B cell (primary cell): ENCODE data around the gene NAV2. TPM values are rescaled to one million over a fixed set of nuclear protein-coding genes. Genes with fewer than 3 reads are reported as not detected.

Experiments used
- ATAC-seq: fragments of 200-7000 bp; cut with Tn5 transposase; one replicate; pipeline ENCODE4 v1.10.0; 2021; ENCODE audit warnings: low read depth, mild to moderate bottlenecking, moderate number of reproducible peaks, moderate library complexity
- CTCF ChIA-PET: fragments of 350-600 bp; sonication (Branson Sonifier 250); formaldehyde crosslinking; loops from one replicate; lab custom pipeline; 2021; ENCODE audit warnings: antibody characterized with exemption, inconsistent platforms; lab: Charles Lee
- POLR2A ChIA-PET: fragments of 350-600 bp; sonication (Branson Sonifier 250); formaldehyde crosslinking; loops from one replicate; lab custom pipeline; 2021; ENCODE audit warnings: antibody characterized with exemption; lab: Charles Lee
- DNase-seq: peaks from one replicate; pipeline ENCODE4 v3.0.0; 2013
- H2AFZ ChIP-seq: 2 replicates; pipeline ENCODE4 v1.6.1; 2012; ENCODE audit warnings: mild to moderate bottlenecking, low read depth, low read length; ENCODE audit not compliant: insufficient read depth, poor library complexity, severe bottlenecking
- H3K27ac ChIP-seq, 2 donors: 1 replicate in 1 of 2; 2 replicates in 1 of 2; pipeline ENCODE4 v1.5.1; 2012 to 2013; ENCODE audit warnings: low read length in 2 of 2, mild to moderate bottlenecking in 2 of 2, moderate library complexity in 1 of 2
- H3K27me3 ChIP-seq, 4 experiments: fragments of 200-600 bp in 1 of 4; sonication (generic) in 1 of 4; replicated peaks in 1 of 4; 1 replicate in 2 of 4; 2 replicates in 2 of 4; pipeline versions ENCODE4 v1.6.1 to v1.7.0; 2013 to 2016; ENCODE audit warnings: low read length in 3 of 4, mild to moderate bottlenecking in 2 of 4, mixed read lengths in 1 of 4, moderate library complexity in 1 of 4; ENCODE audit not compliant: insufficient read depth in 4 of 4, control insufficient read depth in 3 of 4; ENCODE audit errors: control extremely low read depth in 1 of 4
- H3K36me3 ChIP-seq, 2 experiments: replicated peaks in 1 of 2; 1 replicate in 1 of 2; 2 replicates in 1 of 2; pipeline versions ENCODE4 v1.6.1 to v1.7.1; 2013; ENCODE audit warnings: low read length in 1 of 2; ENCODE audit not compliant: insufficient read depth in 2 of 2, control insufficient read depth in 1 of 2; ENCODE audit errors: control extremely low read depth in 1 of 2, extremely low read depth in 1 of 2
- H3K4me1 ChIP-seq, 2 donors: fragments of 200-600 bp in 1 of 2; sonication (generic) in 1 of 2; 1 replicate in 1 of 2; 2 replicates in 1 of 2; pipeline versions ENCODE4 v1.5.1 to v1.6.1; 2013 to 2017; ENCODE audit warnings: low read length in 2 of 2; ENCODE audit not compliant: control insufficient read depth in 2 of 2, insufficient read depth in 2 of 2
- H3K4me2 ChIP-seq: replicated peaks from 2 replicates; pipeline ENCODE3; 2012; ENCODE audit warnings: mild to moderate bottlenecking, low read depth, low read length; ENCODE audit not compliant: poor library complexity, severe bottlenecking
- H3K4me3 ChIP-seq, 5 experiments: fragments of 200-600 bp in 1 of 5; sonication (generic) in 1 of 5; 1 replicate in 3 of 5; 2 replicates in 2 of 5; pipeline versions ENCODE4 v1.5.1 to v1.7.0; 2011 to 2016; ENCODE audit warnings: low read length in 4 of 5, mild to moderate bottlenecking in 4 of 5, low read depth in 2 of 5, control low read depth in 1 of 5, moderate library complexity in 1 of 5; ENCODE audit not compliant: insufficient read depth in 1 of 5; ENCODE audit errors: control extremely low read depth in 1 of 5, extremely low read depth in 1 of 5
- H3K79me2 ChIP-seq: fragments of 200-600 bp; sonication (generic); one replicate; pipeline ENCODE4 v1.6.0; 2016; ENCODE audit warnings: low read length; ENCODE audit not compliant: control insufficient read depth, insufficient read depth
- H3K9ac ChIP-seq: fragments of 200-600 bp; sonication (generic); 2 replicates; pipeline ENCODE4 v1.6.1; 2017; ENCODE audit warnings: mild to moderate bottlenecking, low read length, moderate library complexity
- H3K9me3 ChIP-seq, 3 donors: one replicate each; pipeline versions ENCODE4 v1.6.1 to v1.7.1; 2013; ENCODE audit warnings: low read length in 2 of 3; ENCODE audit not compliant: control insufficient read depth in 2 of 3, insufficient read depth in 1 of 3; ENCODE audit errors: control extremely low read depth in 1 of 3
- H4K20me1 ChIP-seq: 2 replicates; pipeline ENCODE4 v1.6.0; 2012; ENCODE audit warnings: mild to moderate bottlenecking, low read length; ENCODE audit not compliant: insufficient read depth, control insufficient read depth, poor library complexity, severe bottlenecking
- H3K27ac Mint-ChIP-seq: one replicate; pipeline ENCODE4 v1.8.0; 2021; ENCODE audit warnings: mixed read lengths
- H3K27me3 Mint-ChIP-seq: one replicate; pipeline ENCODE4 v1.8.0; 2021; ENCODE audit warnings: mixed read lengths
- H3K4me1 Mint-ChIP-seq: one replicate; pipeline ENCODE4 v1.8.0; 2021; ENCODE audit warnings: mixed read lengths
- H3K4me3 Mint-ChIP-seq: one replicate; pipeline ENCODE4 v1.8.0; 2021; ENCODE audit warnings: mixed read lengths
- H3K9me3 Mint-ChIP-seq: one replicate; pipeline ENCODE4 v1.8.0; 2022; ENCODE audit warnings: mixed read lengths; ENCODE audit not compliant: insufficient read depth
- CTCF ChIP-seq: fragments of 200-600 bp; IDR thresholded peaks from one replicate; pipeline ENCODE4 v1.8.0; 2022; ENCODE audit warnings: antibody characterized with exemption, mild to moderate bottlenecking
- EZH2 ChIP-seq: IDR thresholded peaks from 2 replicates; pipeline ENCODE4 v1.6.1; 2012; ENCODE audit warnings: borderline replicate concordance, low read depth, mild to moderate bottlenecking, moderate library complexity, low read length; ENCODE audit not compliant: insufficient read depth, poor library complexity, severe bottlenecking
- WGBS: methylation state at CpG from one replicate; pipeline ENCODE4 v1.1.5; 2013; ENCODE audit warnings: missing lambda C conversion rate; ENCODE audit not compliant: insufficient coverage; 5-methylcytosine and 5-hydroxymethylcytosine counted together
- intact Hi-C: fragments of 100-400 bp; cut with micrococcal nuclease; formaldehyde crosslinking; loops from one replicate; pipeline ENCODE4 v1.10.0; 2022
- polyA plus RNA-seq: library from polyadenylated mRNA; depleted of rRNA; stranded (reverse); fragments of >200 nt; gene quantifications from 2 replicates; pipeline ENCODE4 v1.2.3, GENCODE V29; 2012
- total RNA-seq, 2 donors: library from RNA; stranded (reverse); fragments of 120-200 nt in 1 of 2; gene quantifications; 1 replicate in 1 of 2; 2 replicates in 1 of 2; pipeline versions ENCODE4 v1.2.3 to v1.2.4, GENCODE V29; 2013 to 2022

The NAV2 gene
- total and polyA plus RNA-seq, 2 donors (not counting 1 experiment from before 2014, with no cell fraction given) = 0.82 to 22.2 TPM

DNA sequence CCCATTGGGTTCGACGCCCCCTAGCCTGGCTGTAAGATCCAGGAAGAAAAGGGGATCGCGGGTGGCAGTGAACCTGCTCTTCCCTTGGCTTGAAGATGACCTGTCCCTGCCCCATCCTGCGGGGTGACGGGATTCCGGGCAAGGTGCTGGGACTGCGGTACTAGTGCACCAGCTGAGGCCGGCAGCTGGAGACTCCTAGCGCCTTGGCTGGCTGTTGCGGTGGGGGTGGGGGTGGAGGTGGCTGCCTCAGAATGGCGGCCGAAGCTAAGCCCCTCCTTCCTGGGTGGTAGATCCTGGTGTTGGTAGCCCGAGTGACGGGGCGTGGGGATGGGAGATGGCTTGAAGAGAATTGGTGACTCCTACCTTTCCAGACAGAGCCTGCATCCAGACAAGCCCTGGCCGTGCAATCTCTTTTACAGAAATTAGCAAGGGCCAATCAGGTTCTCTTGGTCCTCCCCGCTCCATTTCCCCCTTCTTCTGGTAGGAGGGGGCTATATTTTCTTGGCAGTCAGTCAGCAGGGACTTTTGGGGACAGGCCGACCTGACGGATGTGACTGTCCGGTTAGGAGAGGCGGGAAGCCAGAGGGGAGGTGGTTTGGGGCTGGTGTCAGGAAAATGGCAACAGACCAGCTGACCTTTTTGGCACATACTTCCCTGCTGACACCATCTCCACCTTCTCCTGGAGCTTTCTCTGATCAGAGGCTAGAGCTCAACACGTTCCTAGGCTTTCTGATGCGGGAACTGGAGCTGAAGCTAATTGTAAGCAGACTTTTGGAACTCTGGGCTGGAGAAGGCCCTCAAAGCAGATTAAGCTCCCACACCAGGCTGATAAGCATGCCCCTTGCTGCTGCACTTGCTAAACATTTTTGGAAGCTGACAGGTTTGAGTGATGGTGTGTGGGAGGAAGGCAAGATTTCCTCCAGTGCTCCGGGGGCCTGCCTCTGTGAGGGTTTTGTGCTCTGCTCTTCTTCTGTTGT lies 2.0 kb downstream of the NAV2 start:
- Histone ChIP-seq H3K36me3 (no peaks in the 10 kb centered on the region), H4K20me1 (no peaks in the 10 kb centered on the region), H3K27ac (no peak overlapping the region), H3K9me3 (peaks cover 0 to 19% (median 0%) of the 10 kb centered on the region in 3 donors), H3K4me2 (peak overlapping the region; percentile 75), H2AFZ (peak overlapping the region; percentile 80), H3K4me1 (peaks cover 26 to 30% of the 10 kb centered on the region in 2 donors), H3K9ac (peak overlapping the region; percentile 65), H3K4me3 (peak overlapping the region in 3 of 5 experiments; percentile 58 to 71 (median 65)), H3K79me2 (no peaks in the 10 kb centered on the region), H3K27me3 (peaks cover 0 to 46% (median 26%) of the 10 kb centered on the region in 4 experiments)
- POLR2A ChIA-PET = no interaction called here
- 11% methylated on average over 12 of the region's 25 CpGs for WGBS
- peak; percentile 22 for DNase-seq
- CTCF ChIA-PET = interaction anchor here (0.6 kb wide), 1 partner anchor 11 kb away, joined by 3 read pairs; no protein-coding TSS in a partner anchor
- Mint-ChIP-seq H3K4me3 (peak overlapping the region; percentile 89), H3K27ac (no peak overlapping the region), H3K4me1 (peaks cover 26% of the 10 kb centered on the region), H3K9me3 (no peaks in the 10 kb centered on the region), H3K27me3 (peaks cover 39% of the 10 kb centered on the region)
- ATAC-seq = no peak
- no peak for TF ChIP-seq EZH2
- no peak for TF ChIP-seq CTCF
- intact Hi-C loops = loop anchor here (10.0 kb wide), 1 partner anchor 600 kb away; the partner anchor contains the start of gene ZDHHC13
